ENCODE measurements around the gene RNF152. TPM values are rescaled to one million over a fixed set of nuclear protein-coding genes. Genes with fewer than 3 reads are reported as not detected.
A peak's percentile ranks its signal among the peaks of the same experiment; 100 is the strongest.

RNF152 gene
- polyA plus RNA-seq, 1 of the 3 experiments (the other 2 are of a cell fraction), result 6.6 TPM

DNA sequence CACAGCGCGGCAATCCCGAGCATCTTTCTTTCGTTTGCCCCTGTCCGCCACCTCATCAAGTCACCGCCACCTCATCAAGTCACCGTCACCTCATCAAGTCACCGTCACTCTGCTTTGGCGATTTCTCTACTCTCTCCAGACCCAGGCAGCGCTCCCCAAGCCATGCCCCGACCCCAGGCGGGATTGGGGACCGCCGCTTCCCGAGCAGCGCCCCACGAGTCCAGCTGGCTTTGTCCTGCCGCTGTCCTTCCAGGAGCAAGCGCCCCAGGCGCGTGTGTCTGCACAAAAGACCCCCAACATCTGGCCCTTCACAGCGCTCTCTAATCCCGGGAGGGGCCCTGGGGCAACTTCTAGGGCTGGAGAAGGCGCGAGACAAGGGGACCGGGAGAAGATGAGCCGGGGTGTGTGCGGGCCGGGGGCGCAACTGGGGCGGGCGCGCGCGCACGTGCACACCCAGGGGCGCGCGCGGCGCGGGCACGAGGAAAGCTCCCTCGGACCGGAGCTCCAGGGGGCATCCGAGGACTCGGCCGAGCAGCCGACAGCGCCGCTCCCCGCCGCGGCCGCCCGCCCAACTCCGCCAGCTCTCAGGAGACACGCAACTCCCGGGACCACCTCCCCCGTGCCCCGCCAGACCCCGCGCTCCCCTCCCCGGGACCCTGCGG, 633 bp upstream of the RNF152 start:
- Histone ChIP-seq H3K27ac (ENCODE audit: low read depth in 2 of 2, low read length in 1 of 2) (peak overlapping the region; percentile 27 to 85; a peak in 3 of 4 replicates), H2AFZ (ENCODE audit: low read depth) (peak overlapping the region; percentile 5; the same call in 1 of the 2 replicates), H3K79me2 (ENCODE audit: insufficient read depth) (peaks cover 56% of the 10 kb centered on the region), H3K4me2 (peak overlapping the region; percentile 90), H3K36me3 (replicated peaks in 1 of 2; ENCODE audit: control insufficient read depth in 1 of 2, insufficient read depth in 2 of 2, low read length in 1 of 2) (peaks cover 27% of the 10 kb centered on the region in 2 experiments), H3K9me3 (no peaks in the 10 kb centered on the region), H3F3A (replicated peaks; ENCODE audit: insufficient read depth) (no peaks in the 10 kb centered on the region), H3K27me3 (ENCODE audit: insufficient read depth) (no peaks in the 10 kb centered on the region), H4K20me1 (ENCODE audit: insufficient read depth) (peaks cover 42% of the 10 kb centered on the region), H3K9ac (peak overlapping the region; percentile 87), H3K9me2 (no peaks in the 10 kb centered on the region), H3K4me1 (ENCODE audit: control insufficient read depth in 1 of 2, insufficient read depth in 2 of 2, low read depth in 1 of 2, low read length in 1 of 2) (peaks cover 5 to 22% of the 10 kb centered on the region in 2 experiments; a peak in 3 of 4 replicates), H3K4me3 (ENCODE audit: low read depth in 2 of 2, low read length in 1 of 2) (peak overlapping the region; percentile 91 to 95)
- CTCF ChIA-PET, result interaction anchor here (0.6 to 2.9 kb wide), 30 partner anchors 9 to 341 kb away, joined by 3 to 30 read pairs (median 4); no protein-coding TSS in a partner anchor
- DNase-seq, result peak; percentile 94
- WGBS (ENCODE audit: low lambda C conversion rate), result 0% methylated on average over 8 of the region's 65 CpGs
- POLR2A ChIA-PET, result interaction anchor here (0.7 to 3.2 kb wide), 4 partner anchors 38 to 310 kb away, joined by 3 to 22 read pairs (median 6); no protein-coding TSS in a partner anchor
- TF ChIP-seq GABPA (IDR thresholded peaks at IDR 0.05; ENCODE audit: low read depth) (no peak), NFIC (IDR thresholded peaks at IDR 0.05; ENCODE audit: borderline replicate concordance) (no peak), YY1 (IDR thresholded peaks at IDR 0.05; ENCODE audit: low read depth) (no peak), TCF12 (IDR thresholded peaks at IDR 0.05) (no peak), SMC3 (IDR thresholded peaks at IDR 0.05; ENCODE audit: low read depth, low read length) (peak; percentile 32; the same call in 1 of the 2 replicates), RAD21 (IDR thresholded peaks at IDR 0.05; ENCODE audit: low read length) (peak; percentile 36), CHD2 (IDR thresholded peaks at IDR 0.05; ENCODE audit: low read length, partially characterized antibody) (no peak), MAX (IDR thresholded peaks at IDR 0.05; ENCODE audit: low read depth) (no peak), RXRA (IDR thresholded peaks at IDR 0.05; ENCODE audit: borderline replicate concordance, low read depth) (no peak), POLR2AphosphoS5 (IDR thresholded peaks at IDR 0.05; ENCODE audit: low read depth, low read length) (no peak), MXI1 (IDR thresholded peaks at IDR 0.05; ENCODE audit: low read depth, low read length) (peak; percentile 33; the same call in 1 of the 2 replicates), TAF1 (IDR thresholded peaks at IDR 0.05; ENCODE audit: borderline replicate concordance, low read depth, low read length) (no peak), ELF1 (IDR thresholded peaks at IDR 0.05) (no peak), FOXJ3 (CRISPR knock-in tag; IDR thresholded peaks at IDR 0.05) (no peak), CTCF (IDR thresholded peaks at IDR 0.05) (peak; percentile 16), EP300 (IDR thresholded peaks at IDR 0.05; ENCODE audit: borderline replicate concordance in 1 of 2, low read depth in 1 of 2, low read length in 1 of 2) (no peak), NRF1 (IDR thresholded peaks at IDR 0.05; ENCODE audit: low read depth, low read length) (no peak), GATA2 (CRISPR knock-in tag; IDR thresholded peaks at IDR 0.05) (no peak), RFX5 (IDR thresholded peaks at IDR 0.05; ENCODE audit: low read length) (no peak), EZH2phosphoT487 (IDR thresholded peaks at IDR 0.05; ENCODE audit: borderline replicate concordance, low read depth) (no peak), FOSL2 (IDR thresholded peaks at IDR 0.05; ENCODE audit: borderline replicate concordance, low read depth) (no peak), PBX3 (IDR thresholded peaks at IDR 0.05) (no peak), SIN3A (IDR thresholded peaks at IDR 0.05; ENCODE audit: borderline replicate concordance, low read depth, low read length) (peak; percentile 41; the same call in 1 of the 2 replicates)
- TF ChIP-seq, protein P1, sequence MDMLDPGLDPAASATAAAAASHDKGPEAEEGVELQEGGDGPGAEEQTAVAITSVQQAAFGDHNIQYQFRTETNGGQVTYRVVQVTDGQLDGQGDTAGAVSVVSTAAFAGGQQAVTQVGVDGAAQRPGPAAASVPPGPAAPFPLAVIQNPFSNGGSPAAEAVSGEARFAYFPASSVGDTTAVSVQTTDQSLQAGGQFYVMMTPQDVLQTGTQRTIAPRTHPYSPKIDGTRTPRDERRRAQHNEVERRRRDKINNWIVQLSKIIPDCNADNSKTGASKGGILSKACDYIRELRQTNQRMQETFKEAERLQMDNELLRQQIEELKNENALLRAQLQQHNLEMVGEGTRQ (IDR thresholded peaks at IDR 0.05; ENCODE audit: borderline replicate concordance, low read depth, low read length), result no peak
- TF ChIP-seq, protein P2, sequence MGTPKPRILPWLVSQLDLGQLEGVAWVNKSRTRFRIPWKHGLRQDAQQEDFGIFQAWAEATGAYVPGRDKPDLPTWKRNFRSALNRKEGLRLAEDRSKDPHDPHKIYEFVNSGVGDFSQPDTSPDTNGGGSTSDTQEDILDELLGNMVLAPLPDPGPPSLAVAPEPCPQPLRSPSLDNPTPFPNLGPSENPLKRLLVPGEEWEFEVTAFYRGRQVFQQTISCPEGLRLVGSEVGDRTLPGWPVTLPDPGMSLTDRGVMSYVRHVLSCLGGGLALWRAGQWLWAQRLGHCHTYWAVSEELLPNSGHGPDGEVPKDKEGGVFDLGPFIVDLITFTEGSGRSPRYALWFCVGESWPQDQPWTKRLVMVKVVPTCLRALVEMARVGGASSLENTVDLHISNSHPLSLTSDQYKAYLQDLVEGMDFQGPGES (IDR thresholded peaks at IDR 0.05; ENCODE audit: low read depth, low read length), result no peak
